WERI-Rb-1 (cell line): ENCODE data around the gene HDAC4.

Experiments used
- DNase-seq: peaks from one replicate; pipeline ENCODE4 v3.0.0-alpha.2; 2020
- H3K27ac ChIP-seq: fragments of 250-450 bp; sonication (Bioruptor Pico); 2 replicates; pipeline ENCODE4 v1.5.1; 2020; ENCODE audit warnings: mild to moderate bottlenecking, moderate library complexity
- H3K27me3 ChIP-seq: fragments of 250-450 bp; sonication (Bioruptor Pico); 2 replicates; pipeline ENCODE4 v1.5.1; 2021; ENCODE audit warnings: mild to moderate bottlenecking, low read depth, moderate library complexity; ENCODE audit not compliant: insufficient read depth, severe bottlenecking
- H3K36me3 ChIP-seq: fragments of 250-450 bp; sonication (Bioruptor Pico); 2 replicates; pipeline ENCODE4 v1.5.1; 2020; ENCODE audit warnings: mild to moderate bottlenecking, moderate library complexity
- H3K4me3 ChIP-seq: 2 replicates; pipeline ENCODE4 v1.5.1; 2011; ENCODE audit warnings: low read depth, mild to moderate bottlenecking, control low read depth, low read length
- H3K9me3 ChIP-seq: fragments of 250-450 bp; sonication (Bioruptor Pico); 2 replicates; pipeline ENCODE4 v1.5.1; 2021; ENCODE audit warnings: mild to moderate bottlenecking, moderate library complexity; ENCODE audit not compliant: severe bottlenecking
- CTCF ChIP-seq: IDR thresholded peaks from 2 replicates; pipeline ENCODE4 v1.5.1; 2011; ENCODE audit warnings: low read depth, mild to moderate bottlenecking, control low read depth, inconsistent platforms, low read length

HDAC4 gene

DNA sequence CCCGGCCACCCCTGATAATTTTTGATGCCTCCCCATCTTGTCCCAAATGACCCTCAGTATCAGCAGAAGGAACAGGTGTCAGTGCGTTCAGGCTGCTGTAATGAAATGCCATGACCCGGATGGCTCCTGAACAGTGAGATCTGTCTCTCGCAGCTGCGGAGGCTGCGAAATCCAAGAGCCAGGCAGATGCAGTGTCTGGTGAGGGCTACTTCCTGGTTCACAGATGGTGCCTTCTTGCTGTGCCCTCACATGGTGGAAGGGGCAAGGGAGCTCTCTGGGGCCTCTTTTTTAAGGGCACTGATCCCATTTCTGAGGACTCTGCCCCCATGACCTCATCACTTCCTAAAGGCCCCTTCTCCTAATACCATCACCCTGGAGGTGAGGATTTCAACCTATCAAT lies 400.7 kb downstream of the HDAC4 start:
- no peak for TF ChIP-seq CTCF
- no peak for DNase-seq

GRCh38 chr2:238999291-238999741 lies 401.5 kb downstream of the HDAC4 start:
- H3K4me3 ChIP-seq, result no peak overlapping the region
- H3K27me3 ChIP-seq, result peaks cover 94% of the 10 kb centered on the region
- H3K27ac ChIP-seq, result no peak overlapping the region
- H3K9me3 ChIP-seq, result peaks cover 12% of the 10 kb centered on the region
- no peak for TF ChIP-seq CTCF
- DNase-seq, result no peak
- H3K36me3 ChIP-seq, result no peaks in the 10 kb centered on the region

More for the DNA sequence above, 400.7 kb downstream of the HDAC4 start:
- peaks cover 95% of the 10 kb centered on the region for H3K27me3 ChIP-seq
- no peak overlapping the region for H3K27ac ChIP-seq
- peaks cover 8% of the 10 kb centered on the region for H3K9me3 ChIP-seq
- no peaks in the 10 kb centered on the region for H3K36me3 ChIP-seq
- H3K4me3 ChIP-seq, result no peak overlapping the region

DNA sequence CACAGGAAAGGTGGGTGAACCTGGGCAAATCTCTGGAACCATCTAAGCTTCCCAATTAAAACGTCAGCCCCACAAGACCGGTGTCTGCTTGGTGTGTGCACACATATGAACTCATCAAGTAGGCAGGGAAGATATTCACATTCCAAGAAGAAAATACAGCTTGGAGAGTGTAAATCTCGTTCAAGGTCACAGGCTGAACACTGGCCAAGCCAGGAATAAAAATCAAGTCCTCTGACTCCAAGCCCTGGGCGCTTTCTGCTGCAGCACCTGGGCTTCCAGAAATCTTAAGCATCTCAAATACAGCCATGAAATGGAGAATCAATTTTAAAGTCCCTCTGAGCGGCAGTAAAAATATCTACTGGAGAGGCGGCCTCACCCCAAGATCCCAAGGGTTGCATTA lies 402.0 kb downstream of the HDAC4 start:
- Histone ChIP-seq H3K4me3 (no peak overlapping the region), H3K27me3 (peaks cover 91% of the 10 kb centered on the region), H3K27ac (no peak overlapping the region), H3K36me3 (no peaks in the 10 kb centered on the region), H3K9me3 (peaks cover 14% of the 10 kb centered on the region)
- DNase-seq, result no peak
- no peak for TF ChIP-seq CTCF
